WTC11 (cell line): ENCODE measurements around the gene MYO5B.

Experiments used
- ATF1 ChIP-seq: sonication (generic); formaldehyde crosslinking; IDR thresholded peaks from 2 replicates; pipeline ENCODE4 v1.8.1; 2023; ENCODE audit warnings: mild to moderate bottlenecking, moderate library complexity, missing genetic modification reagents
- CREB1 ChIP-seq: sonication (generic); formaldehyde crosslinking; IDR thresholded peaks from 2 replicates; pipeline ENCODE4 v1.8.0; 2023; ENCODE audit warnings: mild to moderate bottlenecking, missing genetic modification reagents
- SMAD3 ChIP-seq: sonication (generic); formaldehyde crosslinking; IDR thresholded peaks from 2 replicates; pipeline ENCODE4 v1.8.0; 2022; ENCODE audit warnings: missing genetic modification reagents, mild to moderate bottlenecking, borderline replicate concordance
- TF ChIP-seq, protein P1 (sequence below): fragments of 200-600 bp; IDR thresholded peaks from 2 replicates; pipeline ENCODE4 v1.8.0; 2022; ENCODE audit warnings: antibody characterized with exemption
- TF ChIP-seq, protein P2 (sequence below): sonication (generic); formaldehyde crosslinking; IDR thresholded peaks from 2 replicates; pipeline ENCODE4 v1.8.1; 2022; ENCODE audit warnings: low read depth, mild to moderate bottlenecking, moderate library complexity, missing genetic modification reagents, borderline replicate concordance
- TF ChIP-seq, protein P3 (sequence below): sonication (generic); formaldehyde crosslinking; IDR thresholded peaks from 2 replicates; pipeline ENCODE4 v1.8.0; 2022; ENCODE audit warnings: mild to moderate bottlenecking, missing genetic modification reagents
- TF ChIP-seq, protein P4 (sequence below): sonication (generic); formaldehyde crosslinking; conservative IDR thresholded peaks from 2 replicates; pipeline ENCODE4 v1.8.1; 2022; ENCODE audit warnings: mild to moderate bottlenecking, missing genetic modification reagents
- TF ChIP-seq, protein P5 (sequence below): sonication (generic); formaldehyde crosslinking; IDR thresholded peaks from 2 replicates; pipeline ENCODE4 v1.8.1; 2023; ENCODE audit warnings: mild to moderate bottlenecking, missing genetic modification reagents
- TF ChIP-seq, protein P6 (sequence below): sonication (generic); formaldehyde crosslinking; IDR thresholded peaks from 2 replicates; pipeline ENCODE4 v1.8.0; 2022; ENCODE audit warnings: mild to moderate bottlenecking, missing genetic modification reagents
- TF ChIP-seq, protein P7 (sequence below): sonication (generic); formaldehyde crosslinking; IDR thresholded peaks from 2 replicates; pipeline ENCODE4 v1.8.1; 2023; ENCODE audit warnings: mild to moderate bottlenecking, missing genetic modification reagents, moderate library complexity
- TF ChIP-seq, protein P8 (sequence below): sonication (generic); formaldehyde crosslinking; IDR thresholded peaks from 2 replicates; pipeline ENCODE4 v1.8.0; 2023; ENCODE audit warnings: missing genetic modification reagents

DNA sequence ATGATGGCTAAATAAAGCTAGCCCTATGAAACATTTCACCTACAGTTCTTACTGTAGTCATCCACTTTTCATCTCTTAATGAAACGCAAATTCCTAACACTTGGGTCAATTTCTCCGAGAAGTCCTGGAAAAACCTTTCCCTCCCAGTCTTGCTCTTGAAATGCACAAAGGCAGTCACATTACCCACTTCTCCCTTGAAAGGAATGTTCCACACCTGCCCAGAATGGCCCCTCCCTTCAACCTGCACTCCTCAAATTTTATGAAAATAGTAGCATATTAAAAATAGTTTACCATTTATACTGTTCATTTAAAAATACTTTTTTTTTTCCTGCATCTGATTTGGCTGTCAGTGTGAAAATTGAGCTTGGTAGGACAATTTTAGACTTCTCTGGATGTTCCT, 316.9 kb downstream of the MYO5B start:
- TF ChIP-seq, protein P1, sequence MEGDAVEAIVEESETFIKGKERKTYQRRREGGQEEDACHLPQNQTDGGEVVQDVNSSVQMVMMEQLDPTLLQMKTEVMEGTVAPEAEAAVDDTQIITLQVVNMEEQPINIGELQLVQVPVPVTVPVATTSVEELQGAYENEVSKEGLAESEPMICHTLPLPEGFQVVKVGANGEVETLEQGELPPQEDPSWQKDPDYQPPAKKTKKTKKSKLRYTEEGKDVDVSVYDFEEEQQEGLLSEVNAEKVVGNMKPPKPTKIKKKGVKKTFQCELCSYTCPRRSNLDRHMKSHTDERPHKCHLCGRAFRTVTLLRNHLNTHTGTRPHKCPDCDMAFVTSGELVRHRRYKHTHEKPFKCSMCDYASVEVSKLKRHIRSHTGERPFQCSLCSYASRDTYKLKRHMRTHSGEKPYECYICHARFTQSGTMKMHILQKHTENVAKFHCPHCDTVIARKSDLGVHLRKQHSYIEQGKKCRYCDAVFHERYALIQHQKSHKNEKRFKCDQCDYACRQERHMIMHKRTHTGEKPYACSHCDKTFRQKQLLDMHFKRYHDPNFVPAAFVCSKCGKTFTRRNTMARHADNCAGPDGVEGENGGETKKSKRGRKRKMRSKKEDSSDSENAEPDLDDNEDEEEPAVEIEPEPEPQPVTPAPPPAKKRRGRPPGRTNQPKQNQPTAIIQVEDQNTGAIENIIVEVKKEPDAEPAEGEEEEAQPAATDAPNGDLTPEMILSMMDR: no peak
- TF ChIP-seq, protein P2, sequence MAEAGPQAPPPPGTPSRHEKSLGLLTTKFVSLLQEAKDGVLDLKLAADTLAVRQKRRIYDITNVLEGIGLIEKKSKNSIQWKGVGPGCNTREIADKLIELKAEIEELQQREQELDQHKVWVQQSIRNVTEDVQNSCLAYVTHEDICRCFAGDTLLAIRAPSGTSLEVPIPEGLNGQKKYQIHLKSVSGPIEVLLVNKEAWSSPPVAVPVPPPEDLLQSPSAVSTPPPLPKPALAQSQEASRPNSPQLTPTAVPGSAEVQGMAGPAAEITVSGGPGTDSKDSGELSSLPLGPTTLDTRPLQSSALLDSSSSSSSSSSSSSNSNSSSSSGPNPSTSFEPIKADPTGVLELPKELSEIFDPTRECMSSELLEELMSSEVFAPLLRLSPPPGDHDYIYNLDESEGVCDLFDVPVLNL: no peak
- TF ChIP-seq, protein P3, sequence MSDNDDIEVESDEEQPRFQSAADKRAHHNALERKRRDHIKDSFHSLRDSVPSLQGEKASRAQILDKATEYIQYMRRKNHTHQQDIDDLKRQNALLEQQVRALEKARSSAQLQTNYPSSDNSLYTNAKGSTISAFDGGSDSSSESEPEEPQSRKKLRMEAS (CRISPR knock-in tag): no peak
- no peak for TF ChIP-seq ATF1 (CRISPR knock-in tag)
- TF ChIP-seq, protein P4, sequence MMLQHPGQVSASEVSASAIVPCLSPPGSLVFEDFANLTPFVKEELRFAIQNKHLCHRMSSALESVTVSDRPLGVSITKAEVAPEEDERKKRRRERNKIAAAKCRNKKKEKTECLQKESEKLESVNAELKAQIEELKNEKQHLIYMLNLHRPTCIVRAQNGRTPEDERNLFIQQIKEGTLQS (CRISPR knock-in tag): no peak
- TF ChIP-seq, protein P5, sequence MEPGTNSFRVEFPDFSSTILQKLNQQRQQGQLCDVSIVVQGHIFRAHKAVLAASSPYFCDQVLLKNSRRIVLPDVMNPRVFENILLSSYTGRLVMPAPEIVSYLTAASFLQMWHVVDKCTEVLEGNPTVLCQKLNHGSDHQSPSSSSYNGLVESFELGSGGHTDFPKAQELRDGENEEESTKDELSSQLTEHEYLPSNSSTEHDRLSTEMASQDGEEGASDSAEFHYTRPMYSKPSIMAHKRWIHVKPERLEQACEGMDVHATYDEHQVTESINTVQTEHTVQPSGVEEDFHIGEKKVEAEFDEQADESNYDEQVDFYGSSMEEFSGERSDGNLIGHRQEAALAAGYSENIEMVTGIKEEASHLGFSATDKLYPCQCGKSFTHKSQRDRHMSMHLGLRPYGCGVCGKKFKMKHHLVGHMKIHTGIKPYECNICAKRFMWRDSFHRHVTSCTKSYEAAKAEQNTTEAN (CRISPR knock-in tag): no peak
- no peak for TF ChIP-seq SMAD3 (CRISPR knock-in tag)
- TF ChIP-seq, protein P6, sequence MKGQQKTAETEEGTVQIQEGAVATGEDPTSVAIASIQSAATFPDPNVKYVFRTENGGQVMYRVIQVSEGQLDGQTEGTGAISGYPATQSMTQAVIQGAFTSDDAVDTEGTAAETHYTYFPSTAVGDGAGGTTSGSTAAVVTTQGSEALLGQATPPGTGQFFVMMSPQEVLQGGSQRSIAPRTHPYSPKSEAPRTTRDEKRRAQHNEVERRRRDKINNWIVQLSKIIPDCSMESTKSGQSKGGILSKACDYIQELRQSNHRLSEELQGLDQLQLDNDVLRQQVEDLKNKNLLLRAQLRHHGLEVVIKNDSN (CRISPR knock-in tag): no peak
- TF ChIP-seq, protein P7, sequence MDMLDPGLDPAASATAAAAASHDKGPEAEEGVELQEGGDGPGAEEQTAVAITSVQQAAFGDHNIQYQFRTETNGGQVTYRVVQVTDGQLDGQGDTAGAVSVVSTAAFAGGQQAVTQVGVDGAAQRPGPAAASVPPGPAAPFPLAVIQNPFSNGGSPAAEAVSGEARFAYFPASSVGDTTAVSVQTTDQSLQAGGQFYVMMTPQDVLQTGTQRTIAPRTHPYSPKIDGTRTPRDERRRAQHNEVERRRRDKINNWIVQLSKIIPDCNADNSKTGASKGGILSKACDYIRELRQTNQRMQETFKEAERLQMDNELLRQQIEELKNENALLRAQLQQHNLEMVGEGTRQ: no peak
- TF ChIP-seq, protein P8, sequence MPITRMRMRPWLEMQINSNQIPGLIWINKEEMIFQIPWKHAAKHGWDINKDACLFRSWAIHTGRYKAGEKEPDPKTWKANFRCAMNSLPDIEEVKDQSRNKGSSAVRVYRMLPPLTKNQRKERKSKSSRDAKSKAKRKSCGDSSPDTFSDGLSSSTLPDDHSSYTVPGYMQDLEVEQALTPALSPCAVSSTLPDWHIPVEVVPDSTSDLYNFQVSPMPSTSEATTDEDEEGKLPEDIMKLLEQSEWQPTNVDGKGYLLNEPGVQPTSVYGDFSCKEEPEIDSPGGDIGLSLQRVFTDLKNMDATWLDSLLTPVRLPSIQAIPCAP (CRISPR knock-in tag): no peak
- TF ChIP-seq CREB1 (CRISPR knock-in tag): no peak
